WTC11 (cell line): ENCODE data around the gene PPP4R2. TPM values are rescaled to one million over a fixed set of nuclear protein-coding genes. Genes with fewer than 3 reads are reported as not detected.

Experiments
- ATAC-seq: fragments of 200-7000 bp; cut with Tn5 transposase; 2 replicates; pipeline ENCODE4 v1.10.0; 2021; ENCODE audit warnings: mild to moderate bottlenecking, moderate library complexity
- CTCF ChIA-PET: fragments of 300-600 bp; sonication (Branson Sonifier 250); formaldehyde crosslinking; loops from one replicate; lab custom pipeline; 2021; ENCODE audit warnings: antibody characterized with exemption; lab: Charles Lee
- POLR2A ChIA-PET: fragments of 350-600 bp; sonication (Branson Sonifier 250); formaldehyde crosslinking; loops from one replicate; lab custom pipeline; 2021; ENCODE audit warnings: antibody characterized with exemption; lab: Charles Lee
- DNase-seq: peaks from one replicate; pipeline ENCODE4 v3.0.0; 2021; ENCODE audit warnings: low spot score
- H3K27ac Mint-ChIP-seq: 2 replicates; pipeline ENCODE4 v1.8.0; 2021; ENCODE audit warnings: mixed read lengths
- H3K27me3 Mint-ChIP-seq: 2 replicates; pipeline ENCODE4 v1.8.0; 2021; ENCODE audit warnings: low read depth, mild to moderate bottlenecking, moderate library complexity, mixed read lengths
- H3K36me3 Mint-ChIP-seq: 2 replicates; pipeline ENCODE4 v1.8.0; 2021; ENCODE audit warnings: mixed read lengths
- H3K4me1 Mint-ChIP-seq: 2 replicates; pipeline ENCODE4 v1.8.0; 2022; ENCODE audit warnings: mixed read lengths
- H3K4me3 Mint-ChIP-seq: 2 replicates; pipeline ENCODE4 v1.8.0; 2021; ENCODE audit warnings: mild to moderate bottlenecking, moderate library complexity, mixed read lengths
- H3K9me3 Mint-ChIP-seq: 2 replicates; pipeline ENCODE4 v1.8.0; 2021; ENCODE audit warnings: mixed read lengths
- CREB1 ChIP-seq: sonication (generic); formaldehyde crosslinking; IDR thresholded peaks from 2 replicates; pipeline ENCODE4 v1.8.0; 2023; ENCODE audit warnings: mild to moderate bottlenecking, missing genetic modification reagents
- ELF4 ChIP-seq: sonication (generic); formaldehyde crosslinking; IDR thresholded peaks from 2 replicates; pipeline ENCODE4 v1.8.1; 2022; ENCODE audit warnings: low read depth, mild to moderate bottlenecking, moderate library complexity, missing genetic modification reagents
- EMX1 ChIP-seq: fragments of 250-450 bp; sonication (Bioruptor Pico); IDR thresholded peaks from 2 replicates; pipeline ENCODE4 v1.8.0; 2021; ENCODE audit warnings: mild to moderate bottlenecking
- FOXP1 ChIP-seq: sonication (generic); formaldehyde crosslinking; IDR thresholded peaks from 2 replicates; pipeline ENCODE4 v1.8.0; 2022; ENCODE audit warnings: missing genetic modification reagents, mild to moderate bottlenecking, moderate library complexity, borderline replicate concordance
- IRF2 ChIP-seq: sonication (generic); formaldehyde crosslinking; IDR thresholded peaks from 2 replicates; pipeline ENCODE4 v1.8.0; 2022; ENCODE audit warnings: low read depth, missing genetic modification reagents, borderline replicate concordance
- JUN ChIP-seq: sonication (generic); formaldehyde crosslinking; IDR thresholded peaks from 2 replicates; pipeline ENCODE4 v1.8.0; 2023; ENCODE audit warnings: mild to moderate bottlenecking, missing genetic modification reagents
- NFYB ChIP-seq: sonication (generic); formaldehyde crosslinking; conservative IDR thresholded peaks from 2 replicates; pipeline ENCODE4 v1.8.0; 2022; ENCODE audit warnings: low read depth, missing genetic modification reagents
- NR1H2 ChIP-seq: sonication (generic); formaldehyde crosslinking; IDR thresholded peaks from 2 replicates; pipeline ENCODE4 v1.9.0; 2021; ENCODE audit warnings: mild to moderate bottlenecking, moderate library complexity, missing genetic modification reagents
- NR3C1 ChIP-seq: sonication (generic); formaldehyde crosslinking; conservative IDR thresholded peaks from 2 replicates; pipeline ENCODE4 v1.8.1; 2023; ENCODE audit warnings: low read depth, mild to moderate bottlenecking, missing genetic modification reagents
- PRRX2 ChIP-seq: fragments of 250-450 bp; sonication (Bioruptor Pico); IDR thresholded peaks from 2 replicates; pipeline ENCODE4 v1.8.0; 2021; ENCODE audit warnings: mild to moderate bottlenecking
- SMAD4 ChIP-seq: sonication (generic); formaldehyde crosslinking; IDR thresholded peaks from 2 replicates; pipeline ENCODE4 v1.8.0; 2022; ENCODE audit warnings: mild to moderate bottlenecking, missing genetic modification reagents
- ZNF396 ChIP-seq: fragments of 250-450 bp; sonication (Bioruptor Pico); IDR thresholded peaks from 2 replicates; pipeline ENCODE4 v1.8.0; 2021; ENCODE audit warnings: mild to moderate bottlenecking, moderate library complexity, borderline replicate concordance
- ZNF423 ChIP-seq: fragments of 250-450 bp; sonication (Bioruptor Pico); IDR thresholded peaks from 2 replicates; pipeline ENCODE4 v2.1.2; 2022; ENCODE audit warnings: mild to moderate bottlenecking, moderate library complexity
- total RNA-seq: library from RNA; stranded (reverse); gene quantifications from 3 replicates; pipeline ENCODE4 v1.2.3, GENCODE V29; 2021
- TF ChIP-seq, protein P1 (sequence below): fragments of 250-450 bp; sonication (Bioruptor Pico); IDR thresholded peaks from 2 replicates; pipeline ENCODE4 v1.9.0; 2021; ENCODE audit warnings: mild to moderate bottlenecking
- TF ChIP-seq, protein P2 (sequence below): fragments of 250-450 bp; sonication (Bioruptor Pico); IDR thresholded peaks from 2 replicates; pipeline ENCODE4 v1.9.0; 2021; ENCODE audit warnings: mild to moderate bottlenecking, borderline replicate concordance
- TF ChIP-seq, protein P3 (sequence below): sonication (generic); formaldehyde crosslinking; IDR thresholded peaks from 2 replicates; pipeline ENCODE4 v1.8.0; 2022; ENCODE audit warnings: mild to moderate bottlenecking, missing genetic modification reagents
- TF ChIP-seq, protein P4 (sequence below): sonication (generic); formaldehyde crosslinking; IDR thresholded peaks from 2 replicates; pipeline ENCODE4 v1.8.0; 2022; ENCODE audit warnings: missing genetic modification reagents
- TF ChIP-seq, protein P5 (sequence below): sonication (generic); formaldehyde crosslinking; IDR thresholded peaks from 2 replicates; pipeline ENCODE4 v1.8.1; 2022; ENCODE audit warnings: low read depth, missing genetic modification reagents, borderline replicate concordance
- TF ChIP-seq, protein P6 (sequence below): sonication (generic); formaldehyde crosslinking; IDR thresholded peaks from 2 replicates; pipeline ENCODE4 v1.8.1; 2023; ENCODE audit warnings: mild to moderate bottlenecking, missing genetic modification reagents, moderate library complexity
- TF ChIP-seq, protein P7 (sequence below): sonication (generic); formaldehyde crosslinking; IDR thresholded peaks from 2 replicates; pipeline ENCODE4 v1.8.0; 2022; ENCODE audit warnings: mild to moderate bottlenecking, missing genetic modification reagents
- TF ChIP-seq, protein P8 (sequence below): sonication (generic); formaldehyde crosslinking; IDR thresholded peaks from 2 replicates; pipeline ENCODE4 v1.8.1; 2023; ENCODE audit warnings: mild to moderate bottlenecking, missing genetic modification reagents, moderate library complexity

PPP4R2 gene
- total RNA-seq, 1 experiment from 2014 or later = 78.1 TPM

DNA sequence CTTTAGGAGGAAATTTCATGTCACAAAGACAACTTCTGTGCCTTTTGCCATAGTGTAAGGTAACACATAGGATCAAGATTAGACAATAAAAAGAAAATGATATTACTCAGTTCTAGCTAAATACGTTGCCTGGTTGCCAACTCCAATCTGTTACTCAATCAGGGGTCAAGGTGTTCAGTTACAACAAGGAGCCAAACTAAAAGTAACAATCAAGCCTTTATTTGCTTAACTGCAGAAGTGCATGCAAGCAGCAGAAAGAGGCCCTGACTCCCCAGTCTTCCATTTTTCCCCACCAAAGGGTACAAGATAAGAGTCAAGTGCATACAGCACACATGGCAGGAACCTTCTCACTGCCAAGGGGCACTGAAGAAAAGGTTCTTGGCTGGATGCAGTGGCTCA lies 28.3 kb upstream of the PPP4R2 start:
- H3K9me3 Mint-ChIP-seq = no peaks in the 10 kb centered on the region
- no peak for DNase-seq
- TF ChIP-seq EMX1 (CRISPR knock-in tag) = no peak
- TF ChIP-seq, protein P1, sequence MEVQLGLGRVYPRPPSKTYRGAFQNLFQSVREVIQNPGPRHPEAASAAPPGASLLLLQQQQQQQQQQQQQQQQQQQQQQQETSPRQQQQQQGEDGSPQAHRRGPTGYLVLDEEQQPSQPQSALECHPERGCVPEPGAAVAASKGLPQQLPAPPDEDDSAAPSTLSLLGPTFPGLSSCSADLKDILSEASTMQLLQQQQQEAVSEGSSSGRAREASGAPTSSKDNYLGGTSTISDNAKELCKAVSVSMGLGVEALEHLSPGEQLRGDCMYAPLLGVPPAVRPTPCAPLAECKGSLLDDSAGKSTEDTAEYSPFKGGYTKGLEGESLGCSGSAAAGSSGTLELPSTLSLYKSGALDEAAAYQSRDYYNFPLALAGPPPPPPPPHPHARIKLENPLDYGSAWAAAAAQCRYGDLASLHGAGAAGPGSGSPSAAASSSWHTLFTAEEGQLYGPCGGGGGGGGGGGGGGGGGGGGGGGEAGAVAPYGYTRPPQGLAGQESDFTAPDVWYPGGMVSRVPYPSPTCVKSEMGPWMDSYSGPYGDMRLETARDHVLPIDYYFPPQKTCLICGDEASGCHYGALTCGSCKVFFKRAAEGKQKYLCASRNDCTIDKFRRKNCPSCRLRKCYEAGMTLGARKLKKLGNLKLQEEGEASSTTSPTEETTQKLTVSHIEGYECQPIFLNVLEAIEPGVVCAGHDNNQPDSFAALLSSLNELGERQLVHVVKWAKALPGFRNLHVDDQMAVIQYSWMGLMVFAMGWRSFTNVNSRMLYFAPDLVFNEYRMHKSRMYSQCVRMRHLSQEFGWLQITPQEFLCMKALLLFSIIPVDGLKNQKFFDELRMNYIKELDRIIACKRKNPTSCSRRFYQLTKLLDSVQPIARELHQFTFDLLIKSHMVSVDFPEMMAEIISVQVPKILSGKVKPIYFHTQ (CRISPR knock-in tag) = no peak
- TF ChIP-seq, protein P2, sequence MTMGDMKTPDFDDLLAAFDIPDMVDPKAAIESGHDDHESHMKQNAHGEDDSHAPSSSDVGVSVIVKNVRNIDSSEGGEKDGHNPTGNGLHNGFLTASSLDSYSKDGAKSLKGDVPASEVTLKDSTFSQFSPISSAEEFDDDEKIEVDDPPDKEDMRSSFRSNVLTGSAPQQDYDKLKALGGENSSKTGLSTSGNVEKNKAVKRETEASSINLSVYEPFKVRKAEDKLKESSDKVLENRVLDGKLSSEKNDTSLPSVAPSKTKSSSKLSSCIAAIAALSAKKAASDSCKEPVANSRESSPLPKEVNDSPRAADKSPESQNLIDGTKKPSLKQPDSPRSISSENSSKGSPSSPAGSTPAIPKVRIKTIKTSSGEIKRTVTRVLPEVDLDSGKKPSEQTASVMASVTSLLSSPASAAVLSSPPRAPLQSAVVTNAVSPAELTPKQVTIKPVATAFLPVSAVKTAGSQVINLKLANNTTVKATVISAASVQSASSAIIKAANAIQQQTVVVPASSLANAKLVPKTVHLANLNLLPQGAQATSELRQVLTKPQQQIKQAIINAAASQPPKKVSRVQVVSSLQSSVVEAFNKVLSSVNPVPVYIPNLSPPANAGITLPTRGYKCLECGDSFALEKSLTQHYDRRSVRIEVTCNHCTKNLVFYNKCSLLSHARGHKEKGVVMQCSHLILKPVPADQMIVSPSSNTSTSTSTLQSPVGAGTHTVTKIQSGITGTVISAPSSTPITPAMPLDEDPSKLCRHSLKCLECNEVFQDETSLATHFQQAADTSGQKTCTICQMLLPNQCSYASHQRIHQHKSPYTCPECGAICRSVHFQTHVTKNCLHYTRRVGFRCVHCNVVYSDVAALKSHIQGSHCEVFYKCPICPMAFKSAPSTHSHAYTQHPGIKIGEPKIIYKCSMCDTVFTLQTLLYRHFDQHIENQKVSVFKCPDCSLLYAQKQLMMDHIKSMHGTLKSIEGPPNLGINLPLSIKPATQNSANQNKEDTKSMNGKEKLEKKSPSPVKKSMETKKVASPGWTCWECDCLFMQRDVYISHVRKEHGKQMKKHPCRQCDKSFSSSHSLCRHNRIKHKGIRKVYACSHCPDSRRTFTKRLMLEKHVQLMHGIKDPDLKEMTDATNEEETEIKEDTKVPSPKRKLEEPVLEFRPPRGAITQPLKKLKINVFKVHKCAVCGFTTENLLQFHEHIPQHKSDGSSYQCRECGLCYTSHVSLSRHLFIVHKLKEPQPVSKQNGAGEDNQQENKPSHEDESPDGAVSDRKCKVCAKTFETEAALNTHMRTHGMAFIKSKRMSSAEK = no peak
- TF ChIP-seq, protein P3, sequence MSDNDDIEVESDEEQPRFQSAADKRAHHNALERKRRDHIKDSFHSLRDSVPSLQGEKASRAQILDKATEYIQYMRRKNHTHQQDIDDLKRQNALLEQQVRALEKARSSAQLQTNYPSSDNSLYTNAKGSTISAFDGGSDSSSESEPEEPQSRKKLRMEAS (CRISPR knock-in tag) = no peak
- no peak for TF ChIP-seq NR1H2 (CRISPR knock-in tag)
- TF ChIP-seq ZNF396 (CRISPR knock-in tag) = no peak
- no peak for TF ChIP-seq IRF2 (CRISPR knock-in tag)
- TF ChIP-seq, protein P4, sequence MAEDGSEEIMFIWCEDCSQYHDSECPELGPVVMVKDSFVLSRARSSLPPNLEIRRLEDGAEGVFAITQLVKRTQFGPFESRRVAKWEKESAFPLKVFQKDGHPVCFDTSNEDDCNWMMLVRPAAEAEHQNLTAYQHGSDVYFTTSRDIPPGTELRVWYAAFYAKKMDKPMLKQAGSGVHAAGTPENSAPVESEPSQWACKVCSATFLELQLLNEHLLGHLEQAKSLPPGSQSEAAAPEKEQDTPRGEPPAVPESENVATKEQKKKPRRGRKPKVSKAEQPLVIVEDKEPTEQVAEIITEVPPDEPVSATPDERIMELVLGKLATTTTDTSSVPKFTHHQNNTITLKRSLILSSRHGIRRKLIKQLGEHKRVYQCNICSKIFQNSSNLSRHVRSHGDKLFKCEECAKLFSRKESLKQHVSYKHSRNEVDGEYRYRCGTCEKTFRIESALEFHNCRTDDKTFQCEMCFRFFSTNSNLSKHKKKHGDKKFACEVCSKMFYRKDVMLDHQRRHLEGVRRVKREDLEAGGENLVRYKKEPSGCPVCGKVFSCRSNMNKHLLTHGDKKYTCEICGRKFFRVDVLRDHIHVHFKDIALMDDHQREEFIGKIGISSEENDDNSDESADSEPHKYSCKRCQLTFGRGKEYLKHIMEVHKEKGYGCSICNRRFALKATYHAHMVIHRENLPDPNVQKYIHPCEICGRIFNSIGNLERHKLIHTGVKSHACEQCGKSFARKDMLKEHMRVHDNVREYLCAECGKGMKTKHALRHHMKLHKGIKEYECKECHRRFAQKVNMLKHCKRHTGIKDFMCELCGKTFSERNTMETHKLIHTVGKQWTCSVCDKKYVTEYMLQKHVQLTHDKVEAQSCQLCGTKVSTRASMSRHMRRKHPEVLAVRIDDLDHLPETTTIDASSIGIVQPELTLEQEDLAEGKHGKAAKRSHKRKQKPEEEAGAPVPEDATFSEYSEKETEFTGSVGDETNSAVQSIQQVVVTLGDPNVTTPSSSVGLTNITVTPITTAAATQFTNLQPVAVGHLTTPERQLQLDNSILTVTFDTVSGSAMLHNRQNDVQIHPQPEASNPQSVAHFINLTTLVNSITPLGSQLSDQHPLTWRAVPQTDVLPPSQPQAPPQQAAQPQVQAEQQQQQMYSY (CRISPR knock-in tag) = no peak
- no peak for TF ChIP-seq JUN
- TF ChIP-seq, protein P5, sequence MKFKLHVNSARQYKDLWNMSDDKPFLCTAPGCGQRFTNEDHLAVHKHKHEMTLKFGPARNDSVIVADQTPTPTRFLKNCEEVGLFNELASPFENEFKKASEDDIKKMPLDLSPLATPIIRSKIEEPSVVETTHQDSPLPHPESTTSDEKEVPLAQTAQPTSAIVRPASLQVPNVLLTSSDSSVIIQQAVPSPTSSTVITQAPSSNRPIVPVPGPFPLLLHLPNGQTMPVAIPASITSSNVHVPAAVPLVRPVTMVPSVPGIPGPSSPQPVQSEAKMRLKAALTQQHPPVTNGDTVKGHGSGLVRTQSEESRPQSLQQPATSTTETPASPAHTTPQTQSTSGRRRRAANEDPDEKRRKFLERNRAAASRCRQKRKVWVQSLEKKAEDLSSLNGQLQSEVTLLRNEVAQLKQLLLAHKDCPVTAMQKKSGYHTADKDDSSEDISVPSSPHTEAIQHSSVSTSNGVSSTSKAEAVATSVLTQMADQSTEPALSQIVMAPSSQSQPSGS = no peak
- TF ChIP-seq, all 79 proteins: peak for 0
- POLR2A ChIA-PET = no interaction called here
- no peak for ATAC-seq
- no peak overlapping the region for H3K4me3 Mint-ChIP-seq
- no peaks in the 10 kb centered on the region for H3K27me3 Mint-ChIP-seq
- peaks cover 12% of the 10 kb centered on the region for H3K4me1 Mint-ChIP-seq
- H3K27ac Mint-ChIP-seq = no peak overlapping the region
- CTCF ChIA-PET = no interaction called here
- H3K36me3 Mint-ChIP-seq = no peaks in the 10 kb centered on the region; the same call in 1 of the 2 replicates

DNA sequence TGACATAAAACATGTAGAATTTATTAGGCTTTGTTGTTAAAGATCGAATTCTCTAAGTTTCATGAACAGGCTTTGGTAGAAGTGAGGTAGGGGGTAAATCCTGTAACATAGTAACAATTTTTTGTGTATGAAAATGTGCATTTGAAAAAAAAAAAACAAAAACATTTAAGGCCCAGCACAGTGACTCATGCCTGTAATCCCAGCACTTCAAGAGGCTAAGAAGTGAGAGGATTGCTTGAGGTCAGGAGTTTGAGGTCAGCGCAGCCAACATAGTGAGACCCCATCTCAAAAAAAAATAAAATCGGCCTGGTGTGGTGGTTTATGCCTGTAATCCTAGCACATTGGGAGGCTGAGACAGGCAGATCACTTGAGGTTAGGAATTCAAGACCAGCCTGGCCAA lies 26.8 kb upstream of the PPP4R2 start:
- Mint-ChIP-seq H3K4me1 (peaks cover 15% of the 10 kb centered on the region), H3K36me3 (no peaks in the 10 kb centered on the region; the same call in 1 of the 2 replicates), H3K27me3 (no peaks in the 10 kb centered on the region), H3K9me3 (no peaks in the 10 kb centered on the region), H3K4me3 (no peak overlapping the region), H3K27ac (no peak overlapping the region)
- POLR2A ChIA-PET = no interaction called here
- ATAC-seq (no peak), DNase-seq (no peak)
- CTCF ChIA-PET = no interaction called here
- TF ChIP-seq ZNF423 = no peak
- no peak for TF ChIP-seq SMAD4 (CRISPR knock-in tag)
- TF ChIP-seq PRRX2 (CRISPR knock-in tag) = no peak
- TF ChIP-seq FOXP1 = no peak
- TF ChIP-seq, protein P6, sequence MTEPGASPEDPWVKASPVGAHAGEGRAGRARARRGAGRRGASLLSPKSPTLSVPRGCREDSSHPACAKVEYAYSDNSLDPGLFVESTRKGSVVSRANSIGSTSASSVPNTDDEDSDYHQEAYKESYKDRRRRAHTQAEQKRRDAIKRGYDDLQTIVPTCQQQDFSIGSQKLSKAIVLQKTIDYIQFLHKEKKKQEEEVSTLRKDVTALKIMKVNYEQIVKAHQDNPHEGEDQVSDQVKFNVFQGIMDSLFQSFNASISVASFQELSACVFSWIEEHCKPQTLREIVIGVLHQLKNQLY = no peak
- no peak for TF ChIP-seq NR3C1 (CRISPR knock-in tag)
- TF ChIP-seq, protein P7, sequence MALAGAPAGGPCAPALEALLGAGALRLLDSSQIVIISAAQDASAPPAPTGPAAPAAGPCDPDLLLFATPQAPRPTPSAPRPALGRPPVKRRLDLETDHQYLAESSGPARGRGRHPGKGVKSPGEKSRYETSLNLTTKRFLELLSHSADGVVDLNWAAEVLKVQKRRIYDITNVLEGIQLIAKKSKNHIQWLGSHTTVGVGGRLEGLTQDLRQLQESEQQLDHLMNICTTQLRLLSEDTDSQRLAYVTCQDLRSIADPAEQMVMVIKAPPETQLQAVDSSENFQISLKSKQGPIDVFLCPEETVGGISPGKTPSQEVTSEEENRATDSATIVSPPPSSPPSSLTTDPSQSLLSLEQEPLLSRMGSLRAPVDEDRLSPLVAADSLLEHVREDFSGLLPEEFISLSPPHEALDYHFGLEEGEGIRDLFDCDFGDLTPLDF (CRISPR knock-in tag) = no peak
- no peak for TF ChIP-seq NFYB (CRISPR knock-in tag)
- TF ChIP-seq, protein P8, sequence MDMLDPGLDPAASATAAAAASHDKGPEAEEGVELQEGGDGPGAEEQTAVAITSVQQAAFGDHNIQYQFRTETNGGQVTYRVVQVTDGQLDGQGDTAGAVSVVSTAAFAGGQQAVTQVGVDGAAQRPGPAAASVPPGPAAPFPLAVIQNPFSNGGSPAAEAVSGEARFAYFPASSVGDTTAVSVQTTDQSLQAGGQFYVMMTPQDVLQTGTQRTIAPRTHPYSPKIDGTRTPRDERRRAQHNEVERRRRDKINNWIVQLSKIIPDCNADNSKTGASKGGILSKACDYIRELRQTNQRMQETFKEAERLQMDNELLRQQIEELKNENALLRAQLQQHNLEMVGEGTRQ (CRISPR knock-in tag) = no peak
- TF ChIP-seq CREB1 = no peak
- no peak for TF ChIP-seq ELF4 (CRISPR knock-in tag)
